Kidney epithelial cell (primary cell): ENCODE measurements around the gene CSF1R. TPM values are rescaled to one million over a fixed set of nuclear protein-coding genes. Genes with fewer than 3 reads are reported as not detected.

ENCODE experiments used
- DNase-seq: peaks from one replicate; pipeline ENCODE4 v3.0.0-alpha.2; 2010; ENCODE audit warnings: low read depth
- H3K27me3 ChIP-seq: 2 replicates; pipeline ENCODE4 v1.6.0; 2011; ENCODE audit warnings: low read length; ENCODE audit not compliant: control insufficient read depth, insufficient read depth
- H3K36me3 ChIP-seq: 2 replicates; pipeline ENCODE4 v1.5.1; 2011; ENCODE audit warnings: low read length; ENCODE audit not compliant: control insufficient read depth, insufficient read depth
- H3K4me3 ChIP-seq: 2 replicates; pipeline ENCODE4 v1.5.1; 2011; ENCODE audit warnings: low read depth, mild to moderate bottlenecking, control low read depth, low read length
- total RNA-seq: library from RNA; depleted of rRNA; stranded (reverse); fragments of >200 nt; gene quantifications from 2 replicates; pipeline ENCODE4 v1.2.3, GENCODE V29; 2015
- TF ChIP-seq, protein P1 (sequence below): IDR thresholded peaks from 2 replicates; pipeline ENCODE4 v1.5.1; 2011; ENCODE audit warnings: mild to moderate bottlenecking, moderate library complexity, low read length, control low read depth, inconsistent platforms; ENCODE audit not compliant: insufficient read depth, poor library complexity, severe bottlenecking

CSF1R gene
- total RNA-seq, 1 donor from 2014 or later, result 0.75 TPM

GRCh38 chr5:150022681-150023080 lies 63.7 kb downstream of the CSF1R start:
- H3K4me3 ChIP-seq, result no peak overlapping the region
- TF ChIP-seq, protein P1, sequence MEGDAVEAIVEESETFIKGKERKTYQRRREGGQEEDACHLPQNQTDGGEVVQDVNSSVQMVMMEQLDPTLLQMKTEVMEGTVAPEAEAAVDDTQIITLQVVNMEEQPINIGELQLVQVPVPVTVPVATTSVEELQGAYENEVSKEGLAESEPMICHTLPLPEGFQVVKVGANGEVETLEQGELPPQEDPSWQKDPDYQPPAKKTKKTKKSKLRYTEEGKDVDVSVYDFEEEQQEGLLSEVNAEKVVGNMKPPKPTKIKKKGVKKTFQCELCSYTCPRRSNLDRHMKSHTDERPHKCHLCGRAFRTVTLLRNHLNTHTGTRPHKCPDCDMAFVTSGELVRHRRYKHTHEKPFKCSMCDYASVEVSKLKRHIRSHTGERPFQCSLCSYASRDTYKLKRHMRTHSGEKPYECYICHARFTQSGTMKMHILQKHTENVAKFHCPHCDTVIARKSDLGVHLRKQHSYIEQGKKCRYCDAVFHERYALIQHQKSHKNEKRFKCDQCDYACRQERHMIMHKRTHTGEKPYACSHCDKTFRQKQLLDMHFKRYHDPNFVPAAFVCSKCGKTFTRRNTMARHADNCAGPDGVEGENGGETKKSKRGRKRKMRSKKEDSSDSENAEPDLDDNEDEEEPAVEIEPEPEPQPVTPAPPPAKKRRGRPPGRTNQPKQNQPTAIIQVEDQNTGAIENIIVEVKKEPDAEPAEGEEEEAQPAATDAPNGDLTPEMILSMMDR, result no peak
- peaks cover 7% of the 10 kb centered on the region for H3K36me3 ChIP-seq
- no peaks in the 10 kb centered on the region for H3K27me3 ChIP-seq
- no peak for DNase-seq

GRCh38 chr5:150022158-150022531 lies 64.2 kb downstream of the CSF1R start:
- H3K4me3 ChIP-seq, result no peak overlapping the region
- DNase-seq, result no peak
- TF ChIP-seq, protein P1, result no peak
- no peaks in the 10 kb centered on the region for H3K27me3 ChIP-seq
- peaks cover 7% of the 10 kb centered on the region for H3K36me3 ChIP-seq

GRCh38 chr5:150021491-150022157 lies 64.7 kb downstream of the CSF1R start:
- TF ChIP-seq, protein P1, result no peak
- H3K36me3 ChIP-seq, result peaks cover 4% of the 10 kb centered on the region
- no peak for DNase-seq
- H3K27me3 ChIP-seq, result no peaks in the 10 kb centered on the region
- no peak overlapping the region for H3K4me3 ChIP-seq

DNA sequence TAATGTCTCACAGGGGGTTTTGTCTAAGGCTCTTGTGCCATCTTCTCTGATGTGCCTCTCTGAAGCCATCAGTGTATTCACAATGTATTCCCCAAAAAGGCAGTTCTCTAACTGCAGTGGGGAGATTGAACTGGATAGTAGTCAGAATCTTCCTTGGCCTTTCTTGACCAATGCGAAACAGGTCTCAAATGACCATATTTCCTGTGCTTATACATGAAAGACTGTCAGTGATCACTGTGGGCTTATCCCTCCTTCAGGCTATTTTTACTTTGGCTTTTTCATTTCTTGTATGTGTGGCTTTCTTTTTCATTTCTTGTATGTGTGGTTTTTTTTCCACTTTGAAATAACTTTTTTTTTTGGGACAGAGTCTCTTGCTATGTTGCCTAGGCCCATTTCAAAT lies 66.1 kb downstream of the CSF1R start:
- TF ChIP-seq, protein P1, result no peak
- H3K4me3 ChIP-seq, result no peak overlapping the region
- no peak for DNase-seq
- H3K36me3 ChIP-seq, result peaks cover 8% of the 10 kb centered on the region
- H3K27me3 ChIP-seq, result no peaks in the 10 kb centered on the region

DNA sequence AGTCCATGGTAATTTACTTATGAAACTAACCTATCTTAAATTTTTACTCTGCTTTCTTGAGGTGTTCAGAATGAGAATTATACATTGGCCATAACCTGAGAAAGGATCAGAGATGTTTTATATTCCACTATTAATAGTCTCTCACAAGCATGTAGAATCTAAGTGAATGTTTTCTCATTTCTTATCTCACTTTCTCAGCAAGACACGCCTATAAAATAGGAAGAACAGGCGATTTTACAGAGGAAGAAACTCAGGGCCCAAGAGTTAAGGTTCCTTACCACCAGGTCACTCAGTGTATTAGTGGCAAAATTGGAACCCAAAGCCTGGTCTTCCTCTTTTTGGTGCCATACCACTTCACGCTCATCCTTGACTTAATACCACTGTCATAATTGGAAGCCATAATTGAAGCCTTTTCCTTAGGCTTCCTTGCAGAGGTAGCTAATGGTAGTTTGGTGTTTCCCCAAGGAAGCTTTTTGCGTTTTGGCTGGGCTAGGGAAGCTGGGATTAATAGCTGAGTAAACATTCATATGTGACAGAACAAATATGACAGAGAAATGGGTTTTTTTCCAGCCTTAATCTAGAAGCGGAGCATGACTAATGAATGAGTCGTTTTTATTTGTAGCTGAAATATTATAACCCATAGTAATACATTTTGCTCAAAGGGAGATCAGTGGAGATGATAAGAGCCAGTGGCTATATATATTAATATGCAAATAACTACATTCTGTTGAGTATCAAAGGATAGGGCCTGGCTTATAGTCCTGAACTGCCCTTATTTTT lies 68.9 kb downstream of the CSF1R start:
- H3K36me3 ChIP-seq, result peaks cover 9% of the 10 kb centered on the region
- H3K4me3 ChIP-seq, result no peak overlapping the region
- TF ChIP-seq, protein P1, result no peak
- DNase-seq, result no peak
- H3K27me3 ChIP-seq, result no peaks in the 10 kb centered on the region

GRCh38 chr5:150016537-150016936 lies 69.8 kb downstream of the CSF1R start:
- no peak for DNase-seq
- H3K36me3 ChIP-seq, result peaks cover 9% of the 10 kb centered on the region
- TF ChIP-seq, protein P1, result no peak
- H3K4me3 ChIP-seq, result no peak overlapping the region
- no peaks in the 10 kb centered on the region for H3K27me3 ChIP-seq
